Measurements from ENCODE around the gene SAMD1.
A peak's percentile ranks its signal among the peaks of the same experiment; 100 is the strongest.
"Not testable (repeated sequence)": the region's sequence is repeated elsewhere in the genome, so short reads cannot be mapped to it uniquely, and the experiment has no call there.

DNA sequence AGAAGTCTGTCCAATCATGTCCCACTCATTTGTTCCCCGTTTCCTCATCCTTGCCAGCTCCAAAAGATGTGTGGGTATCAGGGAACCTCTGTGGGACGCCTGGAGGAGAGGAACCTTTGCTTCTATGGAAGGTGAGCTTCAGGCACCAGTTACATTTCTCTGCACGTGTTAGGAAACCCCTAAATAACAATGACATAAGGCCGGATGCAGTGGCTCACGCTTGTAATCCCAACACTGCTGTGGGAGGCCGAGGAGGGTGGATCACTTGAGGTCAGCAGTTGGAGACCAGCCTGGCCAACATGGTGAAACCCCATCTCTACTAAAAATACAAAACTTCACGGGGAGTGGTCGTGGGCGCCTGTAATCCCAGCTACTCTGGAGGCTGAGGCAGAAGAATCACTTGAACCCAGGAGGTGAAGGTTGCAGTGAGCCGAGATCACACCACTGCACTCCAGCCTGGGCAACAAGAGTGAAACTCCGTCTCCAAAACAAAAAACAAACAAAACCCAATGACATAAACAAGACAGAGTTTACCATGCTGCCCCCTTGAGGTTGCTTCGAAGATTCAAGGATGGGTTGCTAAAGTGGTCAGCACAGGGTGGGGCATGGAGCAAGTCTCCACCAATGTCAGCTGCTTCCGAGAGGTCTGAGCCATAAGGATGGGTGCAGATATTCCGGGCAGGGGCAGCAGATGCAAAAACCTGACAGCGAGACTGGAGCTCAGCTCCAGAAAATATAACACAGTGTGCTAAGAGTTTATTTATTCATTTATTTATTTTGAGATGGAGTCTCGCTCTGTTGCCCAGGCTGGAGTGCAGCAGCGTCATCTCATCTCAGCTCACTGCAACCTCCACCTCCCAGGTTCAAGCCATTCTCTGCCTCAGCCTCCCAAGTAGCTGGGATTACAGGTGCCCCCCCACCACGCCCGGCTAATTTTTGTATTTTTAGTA lies 47.6 kb downstream of the SAMD1 start:
- peak; percentile 47 to 72 (median 58) for TF ChIP-seq CTCF (IDR thresholded peaks at IDR 0.05)
- not testable (repeated sequence) for TF ChIP-seq POLR2A (IDR thresholded peaks at IDR 0.05)
